CD8-positive, alpha-beta memory T cell (primary cell): ENCODE data around the gene RBBP9. TPM values are rescaled to one million over a fixed set of nuclear protein-coding genes. Genes with fewer than 3 reads are reported as not detected.

Source experiments
- CTCF ChIA-PET: fragments of 350-600 bp; sonication (Branson Sonifier 250); formaldehyde crosslinking; loops from one replicate; lab custom pipeline; 2021; ENCODE audit warnings: antibody characterized with exemption; lab: Charles Lee
- POLR2A ChIA-PET: fragments of 350-600 bp; sonication (Branson Sonifier 250); formaldehyde crosslinking; loops from one replicate; lab custom pipeline; 2021; ENCODE audit warnings: antibody characterized with exemption; lab: Charles Lee
- DNase-seq, 5 donors: peaks; one replicate each; pipeline versions ENCODE4 v3.0.0 to v3.0.0-alpha.2; 2020 to 2022; ENCODE audit warnings: mixed read lengths in 1 of 5
- H3K27ac ChIP-seq: one replicate; pipeline ENCODE4 v1.7.0; 2013; ENCODE audit warnings: low read depth, mild to moderate bottlenecking, low read length, moderate library complexity
- H3K27me3 ChIP-seq: 2 replicates; pipeline ENCODE4 v1.7.0; 2013; ENCODE audit warnings: low read length, mild to moderate bottlenecking; ENCODE audit not compliant: insufficient read depth, poor library complexity, severe bottlenecking
- H3K36me3 ChIP-seq: 2 replicates; pipeline ENCODE4 v1.7.0; 2013; ENCODE audit warnings: mild to moderate bottlenecking, low read length, moderate library complexity; ENCODE audit not compliant: insufficient read depth
- H3K4me1 ChIP-seq: 2 replicates; pipeline ENCODE4 v1.7.0; 2013; ENCODE audit warnings: mild to moderate bottlenecking, low read length, moderate library complexity; ENCODE audit not compliant: insufficient read depth
- H3K4me3 ChIP-seq: 2 replicates; pipeline ENCODE4 v1.7.0; 2013; ENCODE audit warnings: mild to moderate bottlenecking, low read length
- H3K9me3 ChIP-seq: 2 replicates; pipeline ENCODE4 v1.7.0; 2013; ENCODE audit warnings: mild to moderate bottlenecking, low read length
- H3K27ac Mint-ChIP-seq, 8 donors: one replicate each; pipeline ENCODE4 v1.8.0; 2020 to 2021; ENCODE audit warnings: mixed read lengths in 8 of 8, mild to moderate bottlenecking in 6 of 8, inconsistent platforms in 3 of 8, moderate library complexity in 3 of 8
- H3K27me3 Mint-ChIP-seq, 2 donors: one replicate each; pipeline ENCODE4 v1.8.0; 2020 to 2021; ENCODE audit warnings: mixed read lengths in 2 of 2, mild to moderate bottlenecking in 1 of 2, moderate library complexity in 1 of 2
- H3K36me3 Mint-ChIP-seq, 3 donors: one replicate each; pipeline ENCODE4 v1.8.0; 2020 to 2021; ENCODE audit warnings: mixed read lengths in 3 of 3, inconsistent platforms in 1 of 3, mild to moderate bottlenecking in 1 of 3
- H3K4me1 Mint-ChIP-seq, 3 donors: one replicate each; pipeline ENCODE4 v1.8.0; 2020 to 2021; ENCODE audit warnings: mixed read lengths in 3 of 3, inconsistent platforms in 1 of 3, mild to moderate bottlenecking in 1 of 3
- H3K4me3 Mint-ChIP-seq, 7 donors: one replicate each; pipeline ENCODE4 v1.8.0; 2020 to 2021; ENCODE audit warnings: mixed read lengths in 7 of 7, mild to moderate bottlenecking in 6 of 7, moderate library complexity in 4 of 7, inconsistent platforms in 2 of 7
- H3K9me3 Mint-ChIP-seq, 5 donors: one replicate each; pipeline ENCODE4 v1.8.0; 2020 to 2022; ENCODE audit warnings: mixed read lengths in 5 of 5, mild to moderate bottlenecking in 3 of 5, moderate library complexity in 2 of 5, inconsistent platforms in 1 of 5
- polyA plus RNA-seq: library from polyadenylated mRNA; unstranded; fragments of 300-500 nt; fragmentation: Illumina TruSeq; gene quantifications from one replicate; pipeline ENCODE4 v1.2.3, GENCODE V29; 2021
- total RNA-seq, 2 experiments: library from RNA; stranded (reverse); gene quantifications; one replicate each; pipeline ENCODE4 v1.2.3, GENCODE V29; 2021

RBBP9 gene
- total RNA-seq (10 to 100 TPM; 18.1 to 20.4 TPM), polyA plus RNA-seq (7.9 TPM)

DNA sequence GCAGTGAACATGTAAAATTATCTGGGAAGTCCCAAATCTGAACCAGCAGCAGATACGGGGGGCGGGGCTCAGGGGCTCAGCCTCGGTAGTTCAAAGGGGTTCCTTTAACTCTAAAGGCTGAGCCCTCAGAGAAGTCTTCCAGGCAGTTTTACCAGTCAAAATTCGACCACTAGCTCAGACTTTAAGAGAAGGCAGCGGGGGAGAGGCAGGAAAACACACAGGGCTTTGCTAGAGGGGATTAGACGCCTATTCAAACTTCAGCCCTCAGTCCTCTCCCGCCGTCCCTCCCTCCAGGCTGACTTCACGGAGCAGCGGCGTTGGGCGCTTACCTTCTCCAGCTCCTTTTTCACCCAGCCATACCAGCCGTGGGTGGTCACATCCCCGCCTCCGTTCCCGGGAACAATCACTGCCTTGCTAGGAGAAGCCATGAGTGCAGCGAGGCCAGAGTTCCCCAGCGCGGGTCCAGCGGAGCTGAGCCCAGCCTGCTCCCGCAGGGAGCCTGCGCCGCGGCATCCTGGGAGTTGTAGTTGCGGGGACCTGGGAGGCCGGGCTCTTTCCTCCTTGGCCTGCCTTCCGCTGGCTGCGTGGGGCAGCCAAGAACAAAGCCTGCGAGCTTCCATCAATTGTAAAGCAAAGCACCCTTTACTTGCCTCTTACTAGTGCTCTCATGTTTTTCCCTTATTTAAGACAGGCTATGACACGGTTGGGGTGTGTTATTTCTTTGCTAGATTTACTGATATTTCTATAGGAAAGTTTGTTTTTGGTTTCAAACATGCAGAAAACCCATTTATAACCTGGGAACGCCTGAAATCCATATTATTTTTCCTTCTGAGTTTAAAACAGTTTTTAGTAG lies at the start of gene RBBP9:
TSS of gene RBBP9 (minus strand) at position 486 of the 853 bp plus-strand sequence. CDS start at position 428, 58 bp downstream.
- Mint-ChIP-seq H3K27me3 (peaks cover 0 to 3% of the 10 kb centered on the region in 2 donors), H3K4me3 (peak within 1 kb of the TSS; percentile 94 to 99 (median 98)), H3K36me3 (peaks cover 3 to 24% (median 4%) of the 10 kb centered on the region in 3 donors), H3K4me1 (peaks cover 17 to 21% (median 19%) of the 10 kb centered on the region in 3 donors), H3K27ac (peak within 1 kb of the TSS; percentile 33 to 97 (median 95)), H3K9me3 (no peaks in the 10 kb centered on the region)
- Histone ChIP-seq H3K4me3 (peak within 1 kb of the TSS; percentile 82), H3K27ac (peak within 1 kb of the TSS; percentile 51), H3K27me3 (no peaks in the 10 kb centered on the region), H3K9me3 (no peaks in the 10 kb centered on the region), H3K4me1 (peaks cover 13% of the 10 kb centered on the region), H3K36me3 (peaks cover 7% of the 10 kb centered on the region)
- peak; percentile 59 to 75 (median 70) for DNase-seq
- ChIA-PET POLR2A (interaction anchor here (0.7 to 3.6 kb wide), 3 partner anchors 10 to 358 kb away, joined by 3 to 41 read pairs (median 11); partner anchors contain the start of genes DZANK1, POLR3F and SEC23B), CTCF (interaction anchor here (0.7 to 2.4 kb wide), 5 partner anchors 10 to 28 kb away, joined by 3 to 30 read pairs (median 5); partner anchors contain the start of gene SEC23B)

DNA sequence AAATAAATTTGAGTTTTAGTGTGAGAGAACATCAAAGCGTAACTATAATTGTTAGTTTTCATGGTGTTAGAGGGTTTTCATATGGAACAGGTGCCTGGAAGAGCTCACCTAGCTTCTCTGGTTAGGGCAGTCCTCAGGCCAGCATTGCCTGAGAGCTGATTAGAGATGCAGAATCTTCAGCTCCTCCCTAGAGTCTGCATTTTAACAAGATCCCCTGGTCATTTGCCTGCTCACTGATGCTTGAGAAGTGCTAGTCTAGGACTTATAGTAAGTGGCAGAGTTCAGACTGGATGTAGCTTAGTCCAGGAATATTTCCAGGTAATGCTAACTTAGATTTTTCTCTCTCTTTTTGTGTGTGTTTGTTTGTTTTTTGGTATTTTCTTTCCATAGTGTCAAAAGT lies 48.5 kb upstream of the RBBP9 start:
- Histone ChIP-seq H3K27me3 (no peaks in the 10 kb centered on the region), H3K9me3 (no peaks in the 10 kb centered on the region), H3K4me1 (no peaks in the 10 kb centered on the region), H3K27ac (no peak overlapping the region), H3K4me3 (no peak overlapping the region), H3K36me3 (peaks cover 54% of the 10 kb centered on the region)
- CTCF ChIA-PET, result no interaction called here
- no peak overlapping the region for H3K4me3 Mint-ChIP-seq
- no peaks in the 10 kb centered on the region for H3K9me3 Mint-ChIP-seq
- H3K4me1 Mint-ChIP-seq, result no peaks in the 10 kb centered on the region
- peaks cover 8 to 85% (median 27%) of the 10 kb centered on the region in 3 donors for H3K36me3 Mint-ChIP-seq
- DNase-seq, result no peak
- H3K27ac Mint-ChIP-seq, result peak overlapping the region in 4 of 8 donors; percentile 16 to 65 (median 33)
- H3K27me3 Mint-ChIP-seq, result no peaks in the 10 kb centered on the region
- POLR2A ChIA-PET, result no interaction called here

DNA sequence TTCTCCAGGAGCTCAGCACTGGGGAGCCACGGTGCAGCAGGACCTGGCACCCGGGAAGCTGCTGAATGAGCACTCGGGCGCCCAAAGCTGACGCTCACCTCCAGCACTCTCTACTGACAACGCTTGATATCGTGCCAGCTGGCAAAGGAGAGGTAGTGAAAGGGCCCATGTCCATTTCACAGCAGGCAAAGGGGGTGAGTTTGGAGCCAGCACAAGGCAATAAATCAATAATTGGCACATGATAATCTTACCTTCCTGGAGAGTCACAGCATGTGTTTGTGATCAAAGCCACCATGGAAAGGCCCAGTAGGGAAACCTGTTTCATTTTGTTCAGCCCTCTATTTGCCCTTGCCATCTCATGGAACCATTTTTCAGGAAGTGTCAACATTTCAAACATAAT lies 46.9 kb upstream of the RBBP9 start:
- Histone ChIP-seq H3K4me3 (no peak overlapping the region), H3K9me3 (no peaks in the 10 kb centered on the region), H3K27ac (no peak overlapping the region), H3K36me3 (peaks cover 51% of the 10 kb centered on the region), H3K27me3 (no peaks in the 10 kb centered on the region), H3K4me1 (no peaks in the 10 kb centered on the region)
- Mint-ChIP-seq H3K27me3 (no peaks in the 10 kb centered on the region), H3K9me3 (no peaks in the 10 kb centered on the region), H3K27ac (peak overlapping the region in 2 of 8 donors; percentile 7 to 88), H3K36me3 (peaks cover 8 to 84% (median 32%) of the 10 kb centered on the region in 3 donors), H3K4me1 (no peaks in the 10 kb centered on the region), H3K4me3 (no peak overlapping the region)
- DNase-seq, result no peak
- ChIA-PET CTCF (no interaction called here), POLR2A (no interaction called here)

DNA sequence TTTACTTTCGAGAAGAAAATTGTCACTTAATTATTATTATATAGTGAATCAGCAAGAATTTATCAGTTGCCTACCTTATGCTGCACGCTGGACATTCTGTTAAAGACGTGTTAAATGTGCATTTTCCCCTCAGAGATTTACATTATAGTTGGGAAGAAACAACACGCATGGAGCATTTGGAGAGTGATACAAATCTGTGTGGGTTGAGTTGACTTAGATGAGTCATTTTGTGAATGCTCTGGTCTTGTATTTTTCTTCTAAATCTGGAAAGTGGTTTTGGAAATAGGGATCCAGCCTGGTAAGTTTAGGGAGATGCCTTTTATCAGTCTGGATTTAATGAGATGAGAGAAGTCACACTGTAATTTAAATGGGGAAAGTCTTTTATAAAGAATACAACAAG lies 46.2 kb upstream of the RBBP9 start:
- no peaks in the 10 kb centered on the region for H3K27me3 Mint-ChIP-seq
- H3K36me3 Mint-ChIP-seq, result peaks cover 8 to 83% (median 28%) of the 10 kb centered on the region in 3 donors
- no peaks in the 10 kb centered on the region for H3K9me3 ChIP-seq
- no peak overlapping the region for H3K4me3 Mint-ChIP-seq
- no peak overlapping the region for H3K4me3 ChIP-seq
- no peak for DNase-seq
- H3K27ac ChIP-seq, result no peak overlapping the region
- H3K36me3 ChIP-seq, result peaks cover 44% of the 10 kb centered on the region
- CTCF ChIA-PET, result no interaction called here
- H3K27ac Mint-ChIP-seq, result peak overlapping the region in 2 of 8 donors; percentile 51 to 65
- no peaks in the 10 kb centered on the region for H3K4me1 Mint-ChIP-seq
- no peaks in the 10 kb centered on the region for H3K4me1 ChIP-seq
- POLR2A ChIA-PET, result no interaction called here
- H3K27me3 ChIP-seq, result no peaks in the 10 kb centered on the region
- no peaks in the 10 kb centered on the region for H3K9me3 Mint-ChIP-seq

DNA sequence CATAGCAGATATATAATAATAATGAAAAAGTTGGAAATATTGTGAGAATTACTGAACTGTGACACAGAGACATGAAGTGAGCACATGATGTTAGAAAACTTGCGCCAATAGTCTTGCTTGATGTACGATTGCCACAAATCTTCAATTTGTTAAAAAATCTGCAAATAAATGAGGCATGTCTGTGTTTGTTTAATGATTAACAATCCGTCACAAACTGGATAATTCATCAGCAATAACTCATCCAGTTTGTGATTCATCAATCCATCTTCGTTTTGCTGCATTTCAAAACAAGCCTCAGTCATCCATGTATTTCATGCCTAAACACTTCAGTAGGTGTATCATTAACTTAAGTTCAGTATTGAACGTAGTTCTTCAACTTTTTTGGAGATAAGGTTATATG lies 44.7 kb upstream of the RBBP9 start:
- H3K27me3 ChIP-seq, result no peaks in the 10 kb centered on the region
- peaks cover 39% of the 10 kb centered on the region for H3K36me3 ChIP-seq
- Mint-ChIP-seq H3K4me3 (no peak overlapping the region), H3K27me3 (no peaks in the 10 kb centered on the region), H3K27ac (no peak overlapping the region), H3K36me3 (peaks cover 10 to 85% (median 31%) of the 10 kb centered on the region in 3 donors), H3K9me3 (no peaks in the 10 kb centered on the region), H3K4me1 (no peaks in the 10 kb centered on the region)
- H3K27ac ChIP-seq, result no peak overlapping the region
- H3K4me1 ChIP-seq, result no peaks in the 10 kb centered on the region
- no peaks in the 10 kb centered on the region for H3K9me3 ChIP-seq
- H3K4me3 ChIP-seq, result no peak overlapping the region
- ChIA-PET CTCF (no interaction called here), POLR2A (no interaction called here)
- no peak for DNase-seq

DNA sequence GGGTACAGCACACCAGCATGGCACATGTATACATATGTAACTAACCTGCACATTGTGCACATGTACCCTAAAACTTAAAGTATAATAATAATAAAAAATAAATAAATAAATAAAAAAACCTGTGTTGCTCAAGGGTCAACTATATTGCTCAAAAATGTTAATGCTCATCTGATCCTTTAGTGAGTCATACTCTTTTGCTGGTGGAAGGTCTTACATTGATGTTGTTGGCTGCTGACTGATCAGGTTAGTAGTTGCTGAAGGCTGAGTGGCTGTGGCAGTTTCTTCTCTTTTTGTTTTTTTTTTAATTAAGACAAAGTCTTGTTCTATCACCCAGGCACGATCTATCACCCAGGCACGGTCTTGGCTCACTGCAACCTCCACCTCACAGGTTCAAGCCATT lies 40.6 kb upstream of the RBBP9 start:
- Mint-ChIP-seq H3K27me3 (no peaks in the 10 kb centered on the region), H3K4me1 (no peaks in the 10 kb centered on the region), H3K4me3 (no peak overlapping the region), H3K27ac (no peak overlapping the region), H3K9me3 (no peaks in the 10 kb centered on the region), H3K36me3 (peaks cover 12 to 82% (median 28%) of the 10 kb centered on the region in 3 donors)
- ChIA-PET CTCF (no interaction called here), POLR2A (no interaction called here)
- Histone ChIP-seq H3K4me1 (no peaks in the 10 kb centered on the region), H3K9me3 (no peaks in the 10 kb centered on the region), H3K27me3 (no peaks in the 10 kb centered on the region), H3K4me3 (no peak overlapping the region), H3K36me3 (peaks cover 35% of the 10 kb centered on the region), H3K27ac (no peak overlapping the region)
- no peak for DNase-seq

DNA sequence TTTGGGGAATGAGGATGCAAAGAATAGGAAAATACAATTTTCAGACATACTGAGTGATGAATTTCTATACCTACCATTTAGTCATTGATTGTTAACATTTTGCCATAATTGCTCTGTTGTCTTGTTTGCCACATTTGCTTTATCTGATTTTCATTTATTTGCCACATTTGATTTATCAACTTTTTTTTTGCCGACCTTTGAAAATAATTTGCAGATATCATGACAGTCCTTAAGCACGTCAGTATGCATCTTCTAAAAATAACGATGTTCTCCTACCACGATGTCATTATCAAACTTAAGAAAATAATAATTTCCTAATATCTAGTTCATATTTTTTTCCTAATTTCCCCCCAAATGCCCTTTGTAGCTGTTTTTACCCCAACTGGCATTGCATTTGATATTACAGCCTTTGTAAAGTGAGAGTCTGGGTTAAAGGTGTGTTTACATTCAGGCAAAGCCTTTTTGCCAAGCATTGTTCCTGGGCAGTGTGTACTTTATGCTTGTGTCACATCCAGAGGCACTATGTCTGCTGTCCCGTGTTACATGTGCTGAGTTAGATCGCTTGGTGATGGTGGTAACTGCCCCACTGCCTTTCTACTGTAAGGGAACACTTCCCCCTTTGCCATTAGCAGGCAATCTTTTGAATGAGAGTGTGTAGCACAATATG lies 37.1 kb upstream of the RBBP9 start:
- H3K27ac Mint-ChIP-seq, result peak overlapping the region in 1 of 8 donors; percentile 50
- CTCF ChIA-PET, result no interaction called here
- POLR2A ChIA-PET, result no interaction called here

DNA sequence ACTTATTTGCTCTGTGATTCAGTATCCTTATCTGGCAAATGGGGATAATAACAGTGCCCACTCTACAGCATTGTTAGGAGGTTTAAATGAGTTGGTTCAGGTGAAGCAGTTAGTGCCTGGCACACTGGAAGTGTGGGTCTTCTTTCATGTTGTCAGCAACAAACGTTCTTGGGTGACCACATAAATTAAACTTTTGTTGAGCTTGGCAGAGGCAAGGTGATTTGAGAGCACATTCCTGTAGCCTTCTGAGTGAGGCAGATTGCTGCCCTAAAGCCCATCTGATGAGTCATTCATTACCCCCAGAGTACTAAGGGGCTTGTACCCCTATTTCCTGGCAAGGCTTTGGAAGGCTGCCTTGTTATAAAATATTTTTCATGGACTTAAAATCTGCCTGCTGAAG lies 36.5 kb upstream of the RBBP9 start:
- Mint-ChIP-seq H3K27me3 (no peaks in the 10 kb centered on the region), H3K27ac (peak overlapping the region in 1 of 8 donors; percentile 50), H3K4me3 (no peak overlapping the region), H3K4me1 (no peaks in the 10 kb centered on the region), H3K9me3 (no peaks in the 10 kb centered on the region), H3K36me3 (peaks cover 23 to 88% (median 33%) of the 10 kb centered on the region in 3 donors)
- no peaks in the 10 kb centered on the region for H3K27me3 ChIP-seq
- CTCF ChIA-PET, result no interaction called here
- H3K9me3 ChIP-seq, result no peaks in the 10 kb centered on the region
- H3K27ac ChIP-seq, result no peak overlapping the region
- H3K4me3 ChIP-seq, result no peak overlapping the region
- POLR2A ChIA-PET, result no interaction called here
- no peaks in the 10 kb centered on the region for H3K4me1 ChIP-seq
- DNase-seq, result no peak
- peaks cover 44% of the 10 kb centered on the region for H3K36me3 ChIP-seq

More for the DNA sequence above, 37.1 kb upstream of the RBBP9 start:
- DNase-seq, result no peak
- no peaks in the 10 kb centered on the region for H3K27me3 Mint-ChIP-seq
- no peaks in the 10 kb centered on the region for H3K9me3 Mint-ChIP-seq
- Histone ChIP-seq H3K4me1 (no peaks in the 10 kb centered on the region), H3K4me3 (no peak overlapping the region), H3K9me3 (no peaks in the 10 kb centered on the region), H3K27ac (no peak overlapping the region), H3K36me3 (peaks cover 39% of the 10 kb centered on the region), H3K27me3 (no peaks in the 10 kb centered on the region)
- peaks cover 23 to 85% (median 29%) of the 10 kb centered on the region in 3 donors for H3K36me3 Mint-ChIP-seq
- H3K4me1 Mint-ChIP-seq, result no peaks in the 10 kb centered on the region
- H3K4me3 Mint-ChIP-seq, result no peak overlapping the region
